ENCODE measurements around the gene DCTN3. TPM values are rescaled to one million over a fixed set of nuclear protein-coding genes. Genes with fewer than 3 reads are reported as not detected.

The DCTN3 gene
- total and polyA plus RNA-seq, 2 experiments from 2014 or later: 79.8 to 172 TPM

DNA sequence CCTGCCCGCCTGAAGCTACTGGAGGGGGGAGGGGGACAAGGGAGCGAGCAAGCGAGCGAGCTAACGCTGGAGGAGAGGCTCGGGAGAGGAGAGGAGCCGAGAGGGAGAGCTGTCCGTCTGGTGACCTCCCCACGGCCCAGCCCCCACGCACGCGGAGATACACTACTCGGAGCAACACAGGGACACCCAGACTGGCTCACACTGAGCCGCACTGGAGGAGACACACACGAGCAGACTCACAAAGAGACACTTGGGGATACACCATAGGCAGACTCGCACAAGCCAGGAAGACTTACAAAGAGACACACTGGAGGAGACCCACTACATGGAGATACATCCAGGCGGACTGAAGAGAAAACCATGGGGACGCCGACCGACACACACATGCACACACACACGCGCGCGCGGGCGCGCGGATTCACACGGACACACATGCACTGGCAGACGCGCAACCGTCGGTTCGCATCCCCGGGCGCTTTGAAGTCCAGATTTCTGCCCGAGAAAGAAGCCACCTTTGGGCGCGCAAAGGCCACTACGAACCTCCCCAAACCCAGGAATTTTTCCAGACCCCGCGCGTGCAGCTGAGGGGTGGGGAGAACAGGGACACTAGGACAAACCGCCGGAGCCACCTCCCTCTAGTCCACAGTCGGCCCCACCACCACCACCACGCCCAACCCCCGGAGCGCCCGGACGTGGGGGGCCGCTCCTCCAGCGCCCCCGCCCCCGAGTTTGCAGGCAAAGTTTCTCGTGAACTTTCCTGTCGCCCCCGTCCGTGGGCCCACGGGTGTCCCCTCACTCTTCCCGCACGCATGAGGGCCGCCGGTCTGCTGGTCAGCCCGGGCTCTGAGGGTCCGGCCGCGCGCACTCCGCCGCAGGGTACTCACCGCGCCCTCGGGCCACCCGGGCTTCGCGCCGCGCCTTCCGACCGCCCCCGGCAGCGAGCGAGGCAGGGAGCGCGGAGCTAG, 31.3 kb downstream of the DCTN3 start:
- peaks cover 4% of the 10 kb centered on the region for H3K4me1 ChIP-seq (ENCODE audit: low read depth)
- no peak for DNase-seq (ENCODE audit: low read depth in 1 of 2, low spot score in 1 of 2)
- H3K27ac ChIP-seq: no peak overlapping the region
- H3K9me3 ChIP-seq (ENCODE audit: low read depth): no peaks in the 10 kb centered on the region
- TF ChIP-seq, protein P1, sequence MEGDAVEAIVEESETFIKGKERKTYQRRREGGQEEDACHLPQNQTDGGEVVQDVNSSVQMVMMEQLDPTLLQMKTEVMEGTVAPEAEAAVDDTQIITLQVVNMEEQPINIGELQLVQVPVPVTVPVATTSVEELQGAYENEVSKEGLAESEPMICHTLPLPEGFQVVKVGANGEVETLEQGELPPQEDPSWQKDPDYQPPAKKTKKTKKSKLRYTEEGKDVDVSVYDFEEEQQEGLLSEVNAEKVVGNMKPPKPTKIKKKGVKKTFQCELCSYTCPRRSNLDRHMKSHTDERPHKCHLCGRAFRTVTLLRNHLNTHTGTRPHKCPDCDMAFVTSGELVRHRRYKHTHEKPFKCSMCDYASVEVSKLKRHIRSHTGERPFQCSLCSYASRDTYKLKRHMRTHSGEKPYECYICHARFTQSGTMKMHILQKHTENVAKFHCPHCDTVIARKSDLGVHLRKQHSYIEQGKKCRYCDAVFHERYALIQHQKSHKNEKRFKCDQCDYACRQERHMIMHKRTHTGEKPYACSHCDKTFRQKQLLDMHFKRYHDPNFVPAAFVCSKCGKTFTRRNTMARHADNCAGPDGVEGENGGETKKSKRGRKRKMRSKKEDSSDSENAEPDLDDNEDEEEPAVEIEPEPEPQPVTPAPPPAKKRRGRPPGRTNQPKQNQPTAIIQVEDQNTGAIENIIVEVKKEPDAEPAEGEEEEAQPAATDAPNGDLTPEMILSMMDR (IDR thresholded peaks at IDR 0.05; ENCODE audit: low read depth, low read length): no peak
- peaks cover 47% of the 10 kb centered on the region for H3K27me3 ChIP-seq
- peak overlapping the region; percentile 65 for H3K4me3 ChIP-seq
- H3K36me3 ChIP-seq: no peaks in the 10 kb centered on the region

DNA sequence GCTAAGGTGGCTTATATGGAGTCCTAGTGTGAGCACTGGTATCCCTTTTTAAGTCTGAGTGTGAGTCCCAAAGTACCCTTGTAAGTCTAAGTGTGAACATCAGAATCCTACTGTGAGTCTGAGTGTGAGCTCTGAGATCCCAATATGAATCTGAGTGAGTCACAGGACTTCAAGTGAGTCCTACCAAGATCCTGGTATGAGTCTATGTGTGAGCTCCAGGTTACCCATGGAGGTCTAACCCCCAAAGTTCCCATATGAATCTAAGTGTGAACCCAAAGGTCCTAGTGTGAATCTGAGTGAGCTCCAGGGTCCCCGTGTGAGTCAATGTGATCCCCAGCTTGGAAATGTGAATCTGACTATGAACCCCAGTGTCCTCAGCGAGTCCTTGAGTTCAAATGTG, 33.0 kb downstream of the DCTN3 start:
- DNase-seq (ENCODE audit: low read depth in 1 of 2, low spot score in 1 of 2): no peak
- H3K9me3 ChIP-seq (ENCODE audit: low read depth): no peaks in the 10 kb centered on the region
- no peaks in the 10 kb centered on the region for H3K36me3 ChIP-seq
- H3K27ac ChIP-seq: no peak overlapping the region
- H3K4me3 ChIP-seq: no peak overlapping the region
- peaks cover 34% of the 10 kb centered on the region for H3K27me3 ChIP-seq
- peaks cover 4% of the 10 kb centered on the region for H3K4me1 ChIP-seq (ENCODE audit: low read depth)
- TF ChIP-seq, protein P1 (IDR thresholded peaks at IDR 0.05; ENCODE audit: low read depth, low read length): no peak

DNA sequence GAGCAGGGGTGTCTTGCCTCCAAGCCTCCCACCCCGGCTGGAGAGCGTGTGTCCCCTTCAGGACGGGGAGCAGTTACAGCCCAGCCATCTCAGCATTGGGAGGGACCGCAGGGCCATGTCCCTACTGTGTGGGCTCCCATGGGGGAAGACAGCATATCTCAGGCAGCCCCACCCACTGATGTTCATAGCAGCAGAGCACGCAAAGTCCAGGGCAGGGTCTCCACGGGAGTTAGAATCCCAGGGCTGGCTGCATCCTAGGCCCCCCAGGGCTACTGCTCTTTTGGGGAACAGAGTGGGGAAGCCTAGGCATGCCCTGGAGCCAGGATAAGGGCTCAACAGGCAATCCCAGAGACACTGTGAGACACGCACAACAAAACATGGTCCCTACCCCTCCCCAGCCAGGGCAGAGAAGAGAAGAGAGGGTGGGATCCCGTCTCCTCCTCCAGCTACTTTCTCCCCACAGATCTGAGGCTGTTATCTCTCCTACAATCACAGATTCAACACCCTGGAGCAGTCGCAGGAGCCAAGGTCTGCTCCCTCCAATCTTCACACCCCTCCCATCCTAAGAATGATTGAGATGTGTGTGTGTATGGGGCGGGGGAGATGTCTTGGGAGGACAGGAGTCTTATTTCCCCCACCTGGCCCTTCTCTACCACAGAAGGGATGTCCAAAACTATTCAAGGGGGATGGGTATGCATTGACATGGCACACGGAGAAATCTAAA, 34.2 kb downstream of the DCTN3 start:
- H3K9me3 ChIP-seq (ENCODE audit: low read depth): no peaks in the 10 kb centered on the region
- TF ChIP-seq, protein P1 (IDR thresholded peaks at IDR 0.05; ENCODE audit: low read depth, low read length): no peak
- no peaks in the 10 kb centered on the region for H3K36me3 ChIP-seq
- no peak overlapping the region for H3K27ac ChIP-seq
- H3K4me3 ChIP-seq: no peak overlapping the region
- DNase-seq (ENCODE audit: low read depth in 1 of 2, low spot score in 1 of 2): no peak
- H3K4me1 ChIP-seq (ENCODE audit: low read depth): peaks cover 4% of the 10 kb centered on the region
- peaks cover 24% of the 10 kb centered on the region for H3K27me3 ChIP-seq

- H3K4me3 ChIP-seq: no peak overlapping the region
- DNase-seq (ENCODE audit: low read depth in 1 of 2, low spot score in 1 of 2): no peak
- TF ChIP-seq, protein P1 (IDR thresholded peaks at IDR 0.05; ENCODE audit: low read depth, low read length): no peak
- H3K4me1 ChIP-seq (ENCODE audit: low read depth): peaks cover 2% of the 10 kb centered on the region
- H3K9me3 ChIP-seq (ENCODE audit: low read depth): no peaks in the 10 kb centered on the region
- H3K36me3 ChIP-seq: no peaks in the 10 kb centered on the region
- no peak overlapping the region for H3K27ac ChIP-seq
- H3K27me3 ChIP-seq: peaks cover 13% of the 10 kb centered on the region
These were observed 35.3 kb downstream of the DCTN3 start for GRCh38 chr9:34584970-34585369.

GRCh38 chr9:34582787-34583186, 37.5 kb downstream of the DCTN3 start:
- Histone ChIP-seq H3K4me3 (no peak overlapping the region), H3K27ac (no peak overlapping the region), H3K4me1 (ENCODE audit: low read depth) (peaks cover 17% of the 10 kb centered on the region), H3K27me3 (peaks cover 6% of the 10 kb centered on the region), H3K9me3 (ENCODE audit: low read depth) (no peaks in the 10 kb centered on the region), H3K36me3 (no peaks in the 10 kb centered on the region)
- TF ChIP-seq, protein P1 (IDR thresholded peaks at IDR 0.05; ENCODE audit: low read depth, low read length): no peak
- no peak for DNase-seq (ENCODE audit: low read depth in 1 of 2, low spot score in 1 of 2)
